WTC11 (cell line): Measurements from ENCODE around the gene SRC. TPM values are rescaled to one million over a fixed set of nuclear protein-coding genes. Genes with fewer than 3 reads are reported as not detected.
A peak's percentile ranks its signal among the peaks of the same experiment; 100 is the strongest.

Source experiments
- ATAC-seq: fragments of 200-7000 bp; cut with Tn5 transposase; 2 replicates; pipeline ENCODE4 v1.10.0; 2021; ENCODE audit warnings: mild to moderate bottlenecking, moderate library complexity
- CTCF ChIA-PET: fragments of 300-600 bp; sonication (Branson Sonifier 250); formaldehyde crosslinking; loops from one replicate; lab custom pipeline; 2021; ENCODE audit warnings: antibody characterized with exemption; lab: Charles Lee
- POLR2A ChIA-PET: fragments of 350-600 bp; sonication (Branson Sonifier 250); formaldehyde crosslinking; loops from one replicate; lab custom pipeline; 2021; ENCODE audit warnings: antibody characterized with exemption; lab: Charles Lee
- DNase-seq: peaks from one replicate; pipeline ENCODE4 v3.0.0; 2021; ENCODE audit warnings: low spot score
- H3K27ac Mint-ChIP-seq: 2 replicates; pipeline ENCODE4 v1.8.0; 2021; ENCODE audit warnings: mixed read lengths
- H3K27me3 Mint-ChIP-seq: 2 replicates; pipeline ENCODE4 v1.8.0; 2021; ENCODE audit warnings: low read depth, mild to moderate bottlenecking, moderate library complexity, mixed read lengths
- H3K36me3 Mint-ChIP-seq: 2 replicates; pipeline ENCODE4 v1.8.0; 2021; ENCODE audit warnings: mixed read lengths
- H3K4me1 Mint-ChIP-seq: 2 replicates; pipeline ENCODE4 v1.8.0; 2022; ENCODE audit warnings: mixed read lengths
- H3K4me3 Mint-ChIP-seq: 2 replicates; pipeline ENCODE4 v1.8.0; 2021; ENCODE audit warnings: mild to moderate bottlenecking, moderate library complexity, mixed read lengths
- H3K9me3 Mint-ChIP-seq: 2 replicates; pipeline ENCODE4 v1.8.0; 2021; ENCODE audit warnings: mixed read lengths
- ARID4B ChIP-seq: sonication (generic); formaldehyde crosslinking; IDR thresholded peaks from 2 replicates; pipeline ENCODE4 v1.8.0; 2023; ENCODE audit warnings: missing genetic modification reagents, mild to moderate bottlenecking, borderline replicate concordance
- CBFB ChIP-seq: sonication (generic); formaldehyde crosslinking; IDR thresholded peaks from 2 replicates; pipeline ENCODE4 v1.8.1; 2022; ENCODE audit warnings: mild to moderate bottlenecking, low read depth, missing genetic modification reagents
- CREB1 ChIP-seq: sonication (generic); formaldehyde crosslinking; IDR thresholded peaks from 2 replicates; pipeline ENCODE4 v1.8.0; 2023; ENCODE audit warnings: mild to moderate bottlenecking, missing genetic modification reagents
- E2F4 ChIP-seq: sonication (generic); formaldehyde crosslinking; IDR thresholded peaks from 2 replicates; pipeline ENCODE4 v1.8.1; 2022; ENCODE audit warnings: low read depth, mild to moderate bottlenecking, moderate library complexity, missing genetic modification reagents, borderline replicate concordance
- E2F5 ChIP-seq: sonication (generic); formaldehyde crosslinking; IDR thresholded peaks from 2 replicates; pipeline ENCODE4 v1.8.1; 2022; ENCODE audit warnings: mild to moderate bottlenecking, moderate library complexity, missing genetic modification reagents
- ELF4 ChIP-seq: sonication (generic); formaldehyde crosslinking; IDR thresholded peaks from 2 replicates; pipeline ENCODE4 v1.8.1; 2022; ENCODE audit warnings: low read depth, mild to moderate bottlenecking, moderate library complexity, missing genetic modification reagents
- ESRRA ChIP-seq: sonication (generic); formaldehyde crosslinking; IDR thresholded peaks from 2 replicates; pipeline ENCODE4 v1.8.1; 2022; ENCODE audit warnings: mild to moderate bottlenecking, missing genetic modification reagents, borderline replicate concordance
- GRHL2 ChIP-seq: fragments of 250-450 bp; sonication (Bioruptor Pico); IDR thresholded peaks from 2 replicates; pipeline ENCODE4 v1.8.0; 2022; ENCODE audit warnings: mild to moderate bottlenecking, moderate library complexity; ENCODE audit not compliant: insufficient replicate concordance, severe bottlenecking
- GTF2I ChIP-seq: fragments of 250-450 bp; sonication (Bioruptor Pico); conservative IDR thresholded peaks from 2 replicates; pipeline ENCODE4 v1.4.0; 2021; ENCODE audit warnings: mild to moderate bottlenecking
- HMGA2 ChIP-seq: fragments of 250-450 bp; sonication (Bioruptor Pico); IDR thresholded peaks from 2 replicates; pipeline ENCODE4 v1.4.0; 2021; ENCODE audit warnings: mild to moderate bottlenecking, moderate library complexity
- JUN ChIP-seq: sonication (generic); formaldehyde crosslinking; IDR thresholded peaks from 2 replicates; pipeline ENCODE4 v1.8.0; 2023; ENCODE audit warnings: mild to moderate bottlenecking, missing genetic modification reagents
- MAX ChIP-seq: sonication (generic); formaldehyde crosslinking; IDR thresholded peaks from 2 replicates; pipeline ENCODE4 v1.8.0; 2022; ENCODE audit warnings: mild to moderate bottlenecking, missing genetic modification reagents
- NR1H2 ChIP-seq: sonication (generic); formaldehyde crosslinking; IDR thresholded peaks from 2 replicates; pipeline ENCODE4 v1.9.0; 2021; ENCODE audit warnings: mild to moderate bottlenecking, moderate library complexity, missing genetic modification reagents
- TEAD1 ChIP-seq: sonication (generic); formaldehyde crosslinking; IDR thresholded peaks from 2 replicates; pipeline ENCODE4 v1.8.0; 2022; ENCODE audit warnings: mild to moderate bottlenecking, missing genetic modification reagents
- TP53 ChIP-seq: sonication (generic); formaldehyde crosslinking; IDR thresholded peaks from 2 replicates; pipeline ENCODE4 v1.8.1; 2023; ENCODE audit warnings: mild to moderate bottlenecking, missing genetic modification reagents
- ZBTB43 ChIP-seq: sonication (generic); formaldehyde crosslinking; IDR thresholded peaks from 2 replicates; pipeline ENCODE4 v1.8.1; 2023; ENCODE audit warnings: mild to moderate bottlenecking, missing genetic modification reagents
- ZNF232 ChIP-seq: sonication (generic); formaldehyde crosslinking; IDR thresholded peaks from 2 replicates; pipeline ENCODE4 v1.8.0; 2022; ENCODE audit warnings: mild to moderate bottlenecking, missing genetic modification reagents
- ZNF281 ChIP-seq: sonication (generic); formaldehyde crosslinking; IDR thresholded peaks from 2 replicates; pipeline ENCODE4 v1.8.0; 2023; ENCODE audit warnings: mild to moderate bottlenecking, missing genetic modification reagents
- ZNF396 ChIP-seq: fragments of 250-450 bp; sonication (Bioruptor Pico); IDR thresholded peaks from 2 replicates; pipeline ENCODE4 v1.8.0; 2021; ENCODE audit warnings: mild to moderate bottlenecking, moderate library complexity, borderline replicate concordance
- ZNF423 ChIP-seq: fragments of 250-450 bp; sonication (Bioruptor Pico); IDR thresholded peaks from 2 replicates; pipeline ENCODE4 v2.1.2; 2022; ENCODE audit warnings: mild to moderate bottlenecking, moderate library complexity
- total RNA-seq: library from RNA; stranded (reverse); gene quantifications from 3 replicates; pipeline ENCODE4 v1.2.3, GENCODE V29; 2021

The SRC gene
- total RNA-seq, 1 experiment from 2014 or later, result 33.3 TPM

GRCh38 chr20:37335642-37336368 lies 10.1 kb upstream of the SRC start:
- peaks cover 27% of the 10 kb centered on the region for H3K4me1 Mint-ChIP-seq
- no peaks in the 10 kb centered on the region for H3K9me3 Mint-ChIP-seq
- POLR2A ChIA-PET, result interaction anchor here (0.6 kb wide), 1 partner anchor 55 kb away, joined by 3 read pairs; no protein-coding TSS in a partner anchor
- TF ChIP-seq JUN, result no peak
- TF ChIP-seq E2F4, result no peak
- no peak for TF ChIP-seq CREB1 (CRISPR knock-in tag)
- no peak for TF ChIP-seq E2F5 (CRISPR knock-in tag)
- no peak for TF ChIP-seq ARID4B (CRISPR knock-in tag)
- no peak for TF ChIP-seq GRHL2 (CRISPR knock-in tag)
- no peak for TF ChIP-seq ELF4 (CRISPR knock-in tag)
- TF ChIP-seq GTF2I (CRISPR knock-in tag), result no peak
- TF ChIP-seq ZNF423, result no peak
- TF ChIP-seq ZNF232, result no peak
- no peak for TF ChIP-seq HMGA2 (CRISPR knock-in tag)
- no peak for TF ChIP-seq NR1H2 (CRISPR knock-in tag)
- no peak for TF ChIP-seq ZNF396
- TF ChIP-seq TEAD1 (CRISPR knock-in tag), result no peak
- TF ChIP-seq ESRRA (CRISPR knock-in tag), result no peak
- TF ChIP-seq ZNF281 (CRISPR knock-in tag), result no peak
- TF ChIP-seq TP53, result no peak
- no peak for TF ChIP-seq ZBTB43 (CRISPR knock-in tag)
- no peak for TF ChIP-seq MAX (CRISPR knock-in tag)
- no peak for TF ChIP-seq CBFB (CRISPR knock-in tag)
- peak overlapping the region; percentile 25; the same call in 1 of the 2 replicates for H3K27ac Mint-ChIP-seq
- H3K27me3 Mint-ChIP-seq, result no peaks in the 10 kb centered on the region
- DNase-seq (no peak), ATAC-seq (peak; percentile 7)
- H3K36me3 Mint-ChIP-seq, result no peaks in the 10 kb centered on the region
- CTCF ChIA-PET, result interaction anchor here (0.6 to 1.3 kb wide), 3 partner anchors 9 to 228 kb away, joined by 3 to 4 read pairs (median 3); no protein-coding TSS in a partner anchor
- H3K4me3 Mint-ChIP-seq, result no peak overlapping the region
